Activated naive CD8-positive, alpha-beta T cell treated with anti-CD3 and anti-CD28 coated beads, Interleukin-2, amount 50 U/mL, for 24 hours (primary cell): ENCODE results near the gene KDM3B.
"Not testable (repeated sequence)": the region's sequence is repeated elsewhere in the genome, so short reads cannot be mapped to it uniquely, and the experiment has no call there.

Experiments
- ATAC-seq: fragments of 150-1000 bp; cut with Tn5 transposase; one replicate; pipeline ENCODE4 v1.10.0; 2021
- DNase-seq: peaks from one replicate; pipeline ENCODE4 v3.0.0; 2021
- H3K27ac Mint-ChIP-seq: one replicate; pipeline ENCODE4 v1.8.0; 2021; ENCODE audit warnings: mild to moderate bottlenecking, mixed read lengths
- H3K27me3 Mint-ChIP-seq: one replicate; pipeline ENCODE4 v1.8.0; 2021; ENCODE audit warnings: mixed read lengths
- H3K36me3 Mint-ChIP-seq: one replicate; pipeline ENCODE4 v1.8.0; 2021; ENCODE audit warnings: low read depth, mixed read lengths
- H3K4me1 Mint-ChIP-seq: one replicate; pipeline ENCODE4 v1.8.0; 2021; ENCODE audit warnings: mixed read lengths
- H3K4me3 Mint-ChIP-seq: one replicate; pipeline ENCODE4 v1.8.0; 2021; ENCODE audit warnings: mild to moderate bottlenecking, moderate library complexity, mixed read lengths
- H3K9me3 Mint-ChIP-seq: one replicate; pipeline ENCODE4 v1.8.0; 2021; ENCODE audit warnings: mixed read lengths

Gene KDM3B

GRCh38 chr5:138360941-138361452 lies 8.5 kb downstream of the KDM3B start:
- peak; percentile 15 for ATAC-seq
- no peak overlapping the region for H3K4me3 Mint-ChIP-seq
- H3K27ac Mint-ChIP-seq: peak overlapping the region; percentile 21
- no peaks in the 10 kb centered on the region for H3K27me3 Mint-ChIP-seq
- peaks cover 2% of the 10 kb centered on the region for H3K36me3 Mint-ChIP-seq
- H3K4me1 Mint-ChIP-seq: peaks cover 29% of the 10 kb centered on the region
- DNase-seq: no peak
- H3K9me3 Mint-ChIP-seq: no peaks in the 10 kb centered on the region

GRCh38 chr5:138364576-138364975 lies 12.1 kb downstream of the KDM3B start:
- Mint-ChIP-seq H3K9me3 (no peaks in the 10 kb centered on the region), H3K27me3 (no peaks in the 10 kb centered on the region), H3K4me1 (peaks cover 47% of the 10 kb centered on the region), H3K27ac (no peak overlapping the region), H3K36me3 (no peaks in the 10 kb centered on the region), H3K4me3 (no peak overlapping the region)
- DNase-seq (no peak), ATAC-seq (no peak)

- Mint-ChIP-seq H3K9me3 (no peaks in the 10 kb centered on the region), H3K36me3 (no peaks in the 10 kb centered on the region), H3K4me3 (no peak overlapping the region), H3K27ac (no peak overlapping the region), H3K27me3 (no peaks in the 10 kb centered on the region), H3K4me1 (peaks cover 34% of the 10 kb centered on the region)
- DNase-seq (no peak), ATAC-seq (no peak)
Observed at GRCh38 chr5:138366632-138367382, 14.3 kb downstream of the KDM3B start.

- DNase-seq (no peak), ATAC-seq (no peak)
- Mint-ChIP-seq H3K36me3 (peaks cover 4% of the 10 kb centered on the region), H3K4me1 (peaks cover 34% of the 10 kb centered on the region), H3K4me3 (no peak overlapping the region), H3K9me3 (no peaks in the 10 kb centered on the region), H3K27me3 (no peaks in the 10 kb centered on the region), H3K27ac (no peak overlapping the region)
Observed at GRCh38 chr5:138369261-138369660, 16.8 kb downstream of the KDM3B start.

GRCh38 chr5:138369706-138370105 lies 17.2 kb downstream of the KDM3B start:
- no peak overlapping the region for H3K4me3 Mint-ChIP-seq
- H3K9me3 Mint-ChIP-seq: no peaks in the 10 kb centered on the region
- H3K36me3 Mint-ChIP-seq: peaks cover 4% of the 10 kb centered on the region
- H3K27me3 Mint-ChIP-seq: no peaks in the 10 kb centered on the region
- no peak for ATAC-seq
- peaks cover 33% of the 10 kb centered on the region for H3K4me1 Mint-ChIP-seq
- H3K27ac Mint-ChIP-seq: no peak overlapping the region
- no peak for DNase-seq

GRCh38 chr5:138370537-138370936 lies 18.1 kb downstream of the KDM3B start:
- no peak overlapping the region for H3K4me3 Mint-ChIP-seq

GRCh38 chr5:138371454-138371853 lies 19.0 kb downstream of the KDM3B start:
- H3K36me3 Mint-ChIP-seq: peaks cover 4% of the 10 kb centered on the region
- no peak overlapping the region for H3K4me3 Mint-ChIP-seq
- ATAC-seq (no peak), DNase-seq (no peak)
- no peaks in the 10 kb centered on the region for H3K27me3 Mint-ChIP-seq
- no peaks in the 10 kb centered on the region for H3K9me3 Mint-ChIP-seq
- H3K4me1 Mint-ChIP-seq: peaks cover 30% of the 10 kb centered on the region
- no peak overlapping the region for H3K27ac Mint-ChIP-seq

More at GRCh38 chr5:138370537-138370936, 18.1 kb downstream of the KDM3B start:
- H3K9me3 Mint-ChIP-seq: no peaks in the 10 kb centered on the region
- H3K27ac Mint-ChIP-seq: no peak overlapping the region
- H3K4me1 Mint-ChIP-seq: peaks cover 33% of the 10 kb centered on the region
- DNase-seq (no peak), ATAC-seq (no peak)
- H3K36me3 Mint-ChIP-seq: peaks cover 4% of the 10 kb centered on the region
- H3K27me3 Mint-ChIP-seq: no peaks in the 10 kb centered on the region

- Mint-ChIP-seq H3K27ac (no peak overlapping the region), H3K4me1 (peaks cover 22% of the 10 kb centered on the region), H3K27me3 (no peaks in the 10 kb centered on the region), H3K36me3 (peaks cover 10% of the 10 kb centered on the region), H3K4me3 (no peak overlapping the region), H3K9me3 (no peaks in the 10 kb centered on the region)
- no peak for ATAC-seq
- no peak for DNase-seq
Observed at GRCh38 chr5:138372225-138372624, 19.7 kb downstream of the KDM3B start.

- Mint-ChIP-seq H3K4me1 (peaks cover 22% of the 10 kb centered on the region), H3K36me3 (peaks cover 14% of the 10 kb centered on the region), H3K4me3 (no peak overlapping the region), H3K27ac (no peak overlapping the region), H3K27me3 (no peaks in the 10 kb centered on the region), H3K9me3 (no peaks in the 10 kb centered on the region)
- ATAC-seq (no peak), DNase-seq (no peak)
Observed at GRCh38 chr5:138372653-138373052, 20.2 kb downstream of the KDM3B start.

GRCh38 chr5:138382347-138382746 lies 29.9 kb downstream of the KDM3B start:
- Mint-ChIP-seq H3K4me3 (no peak overlapping the region), H3K36me3 (peaks cover 35% of the 10 kb centered on the region), H3K9me3 (no peaks in the 10 kb centered on the region), H3K27ac (no peak overlapping the region), H3K4me1 (no peaks in the 10 kb centered on the region), H3K27me3 (no peaks in the 10 kb centered on the region)
- ATAC-seq (no peak), DNase-seq (no peak)

- Mint-ChIP-seq H3K36me3 (peaks cover 26% of the 10 kb centered on the region), H3K27ac (no peak overlapping the region), H3K4me3 (no peak overlapping the region), H3K27me3 (no peaks in the 10 kb centered on the region), H3K4me1 (no peaks in the 10 kb centered on the region), H3K9me3 (no peaks in the 10 kb centered on the region)
- no peak for DNase-seq
- ATAC-seq: no peak
Observed at GRCh38 chr5:138385660-138386059, 33.2 kb downstream of the KDM3B start.

GRCh38 chr5:138386290-138386689 lies 33.8 kb downstream of the KDM3B start:
- Mint-ChIP-seq H3K4me3 (no peak overlapping the region), H3K27me3 (no peaks in the 10 kb centered on the region), H3K9me3 (no peaks in the 10 kb centered on the region), H3K36me3 (peaks cover 30% of the 10 kb centered on the region), H3K4me1 (no peaks in the 10 kb centered on the region), H3K27ac (no peak overlapping the region)
- ATAC-seq (no peak), DNase-seq (no peak)

- DNase-seq (no peak), ATAC-seq (no peak)
- H3K4me3 Mint-ChIP-seq: no peak overlapping the region
- H3K36me3 Mint-ChIP-seq: peaks cover 25% of the 10 kb centered on the region
- no peaks in the 10 kb centered on the region for H3K9me3 Mint-ChIP-seq
- H3K27me3 Mint-ChIP-seq: no peaks in the 10 kb centered on the region
- no peak overlapping the region for H3K27ac Mint-ChIP-seq
- H3K4me1 Mint-ChIP-seq: no peaks in the 10 kb centered on the region
Observed at GRCh38 chr5:138389332-138389731, 36.8 kb downstream of the KDM3B start.

GRCh38 chr5:138389911-138390310 lies 37.4 kb downstream of the KDM3B start:
- not testable (repeated sequence) for H3K4me3 Mint-ChIP-seq, H3K27me3 Mint-ChIP-seq, H3K9me3 Mint-ChIP-seq, DNase-seq, H3K4me1 Mint-ChIP-seq, ATAC-seq, H3K27ac Mint-ChIP-seq
- peaks cover 25% of the 10 kb centered on the region for H3K36me3 Mint-ChIP-seq

GRCh38 chr5:138391859-138392386 lies 39.4 kb downstream of the KDM3B start:
- no peaks in the 10 kb centered on the region for H3K27me3 Mint-ChIP-seq
- H3K36me3 Mint-ChIP-seq: peaks cover 25% of the 10 kb centered on the region
- ATAC-seq (no peak), DNase-seq (no peak)
- H3K4me3 Mint-ChIP-seq: no peak overlapping the region
- H3K4me1 Mint-ChIP-seq: no peaks in the 10 kb centered on the region
- no peaks in the 10 kb centered on the region for H3K9me3 Mint-ChIP-seq
- no peak overlapping the region for H3K27ac Mint-ChIP-seq
